Activated CD4-positive, CD25-positive, alpha-beta regulatory T cell treated with anti-CD3 and anti-CD28 coated beads, Interleukin-2, amount 50 U/mL, for 24 hours (primary cell): ENCODE results near the gene PLCH2.
"Not testable (repeated sequence)": the region's sequence is repeated elsewhere in the genome, so short reads cannot be mapped to it uniquely, and the experiment has no call there.

Experiments used
- ATAC-seq, 2 donors: fragments of 150-1000 bp; cut with Tn5 transposase; one replicate each; pipeline ENCODE4 v1.10.0; 2021; ENCODE audit warnings: mild to moderate bottlenecking in 1 of 2, moderate library complexity in 1 of 2

Gene PLCH2

GRCh38 chr1:2441746-2442145, 34.3 kb upstream of the PLCH2 start:
- ATAC-seq, result no peak

GRCh38 chr1:2442661-2443060, 33.4 kb upstream of the PLCH2 start:
- no peak for ATAC-seq

- ATAC-seq, result peak in 1 of 2 donors; percentile 30
Measured at GRCh38 chr1:2443277-2444137, 32.6 kb upstream of the PLCH2 start.

- ATAC-seq, result no peak
Measured at GRCh38 chr1:2444138-2444591, 31.9 kb upstream of the PLCH2 start.

GRCh38 chr1:2445162-2445822, 30.8 kb upstream of the PLCH2 start:
- no peak for ATAC-seq

DNA sequence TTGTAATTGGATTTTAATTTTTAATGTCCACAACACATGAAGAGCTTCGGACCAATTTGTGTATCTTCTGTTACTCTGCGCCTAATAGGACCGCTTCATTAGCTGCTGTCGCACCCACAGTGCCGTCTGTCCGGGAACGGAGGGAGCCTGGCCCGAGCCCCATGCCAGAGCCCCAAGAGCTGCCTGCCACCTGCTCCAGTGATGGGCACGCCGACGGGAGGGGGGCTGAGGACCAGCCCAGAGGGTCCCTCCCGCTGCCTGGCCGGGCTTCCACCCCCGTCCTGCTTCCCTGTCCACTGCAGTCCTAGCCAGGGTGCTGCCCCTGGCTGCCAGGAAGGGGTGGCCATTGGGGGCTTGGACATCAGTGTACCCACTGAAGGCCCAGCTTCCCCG, 30.3 kb upstream of the PLCH2 start:
- ATAC-seq, result no peak

GRCh38 chr1:2446394-2446793, 29.7 kb upstream of the PLCH2 start:
- no peak for ATAC-seq

DNA sequence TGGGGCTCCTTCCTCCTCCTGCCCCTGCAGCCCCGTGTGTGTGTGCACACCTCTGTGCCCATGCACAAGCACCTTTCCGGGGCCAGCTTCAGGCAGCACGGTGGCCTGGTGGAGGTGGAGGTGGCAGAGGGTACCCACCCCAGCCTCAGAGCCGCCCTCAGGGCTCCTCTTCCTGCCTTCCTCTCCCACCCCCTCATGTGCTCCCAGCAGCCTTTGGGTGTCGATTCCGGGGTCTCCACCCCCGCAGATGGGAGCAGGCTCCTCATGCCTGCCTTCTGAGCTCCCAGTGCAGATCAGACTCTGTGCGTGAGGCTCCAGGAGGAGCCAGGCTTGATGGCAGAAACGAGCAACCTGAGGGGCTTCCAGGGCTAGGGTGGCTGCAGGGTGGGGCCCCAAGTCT, 29.2 kb upstream of the PLCH2 start:
- no peak for ATAC-seq

GRCh38 chr1:2447276-2448097, 28.6 kb upstream of the PLCH2 start:
- no peak for ATAC-seq

- no peak for ATAC-seq
Measured at GRCh38 chr1:2448098-2448445, 28.0 kb upstream of the PLCH2 start.

- no peak for ATAC-seq
Measured at GRCh38 chr1:2449636-2450454, 26.2 kb upstream of the PLCH2 start.

DNA sequence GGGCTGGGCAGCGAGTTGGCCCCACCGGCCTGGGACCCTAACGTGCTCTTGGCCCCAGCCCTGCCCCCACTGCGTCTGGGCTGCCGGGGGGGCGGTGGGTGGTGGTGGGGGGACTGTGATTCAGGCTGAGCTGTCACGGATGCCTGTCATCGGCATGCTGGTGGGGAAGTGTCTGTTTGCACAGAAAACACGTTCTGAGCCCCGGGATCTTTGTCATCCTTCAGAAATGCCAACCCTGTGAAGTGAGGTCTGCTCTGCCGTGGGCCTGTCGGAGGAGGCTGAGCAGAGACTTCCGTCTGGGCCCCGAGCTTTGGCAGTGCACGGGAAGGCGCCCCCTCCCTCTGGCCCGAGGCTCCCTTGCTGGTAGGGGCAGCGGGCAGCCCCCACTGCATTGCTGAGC, 24.3 kb upstream of the PLCH2 start:
- ATAC-seq, result no peak

- ATAC-seq, result no peak
Measured at GRCh38 chr1:2452201-2452931, 23.7 kb upstream of the PLCH2 start.

DNA sequence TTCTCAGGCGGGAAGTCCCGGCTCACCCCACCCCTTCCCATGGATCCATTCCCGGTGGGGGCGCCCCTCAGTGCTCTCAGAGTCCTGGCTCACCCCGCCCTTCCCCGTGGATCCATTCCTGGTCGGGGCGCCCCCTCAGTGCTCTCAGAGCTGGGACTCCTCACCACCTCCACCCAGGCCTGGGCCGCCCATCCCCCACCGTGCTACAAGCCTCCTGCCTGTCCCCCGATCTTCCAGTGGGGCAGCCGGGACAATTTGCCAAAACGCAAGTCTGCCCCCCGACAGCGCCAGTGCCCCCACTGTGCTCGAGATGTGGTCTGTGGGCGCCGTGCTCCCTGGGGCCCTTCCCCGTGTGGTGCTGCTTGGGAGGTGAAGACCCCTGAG, 23.2 kb upstream of the PLCH2 start:
- no peak for ATAC-seq

DNA sequence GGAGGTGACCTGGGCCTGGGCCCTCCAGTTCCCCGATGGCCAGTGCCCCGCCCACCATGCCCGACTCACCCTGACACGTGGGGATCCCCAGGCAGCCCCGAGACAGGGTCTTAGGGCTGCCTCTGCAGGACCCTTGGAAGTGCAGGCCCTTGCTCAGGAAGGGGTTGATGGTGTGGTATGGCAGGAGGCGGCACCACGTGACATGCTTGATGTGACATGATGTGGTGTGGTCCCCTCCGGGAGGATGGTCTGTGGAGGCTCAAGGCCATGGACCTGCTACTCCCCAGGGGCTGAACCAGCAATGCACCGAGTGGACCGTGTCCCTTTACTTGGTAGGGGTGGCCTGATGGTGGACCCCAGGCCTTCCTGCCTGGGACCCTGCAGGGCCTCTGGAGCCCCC, 21.9 kb upstream of the PLCH2 start:
- ATAC-seq, result no peak

DNA sequence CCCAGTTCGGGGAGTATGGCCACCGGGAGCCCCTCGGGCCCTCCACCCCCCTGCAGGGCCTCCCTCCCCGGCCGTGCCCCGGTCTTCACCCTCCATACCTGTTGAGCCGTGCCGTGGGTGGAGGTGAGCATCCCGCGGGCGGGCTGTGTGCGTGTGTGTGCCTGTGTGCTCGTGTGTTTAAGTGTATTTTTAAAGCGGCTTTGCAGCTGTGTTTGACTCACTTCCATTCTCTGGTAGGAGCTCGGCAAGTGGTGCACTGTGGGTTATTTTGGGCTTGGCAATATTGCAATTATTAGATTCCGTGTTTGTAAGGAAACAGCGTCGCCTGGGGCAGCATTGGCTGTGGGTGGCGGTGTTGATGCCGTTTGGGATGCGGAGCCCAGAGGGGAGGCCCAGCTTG, 20.3 kb upstream of the PLCH2 start:
- ATAC-seq, result no peak

- ATAC-seq, result no peak
Measured at GRCh38 chr1:2457444-2457843, 18.6 kb upstream of the PLCH2 start.

DNA sequence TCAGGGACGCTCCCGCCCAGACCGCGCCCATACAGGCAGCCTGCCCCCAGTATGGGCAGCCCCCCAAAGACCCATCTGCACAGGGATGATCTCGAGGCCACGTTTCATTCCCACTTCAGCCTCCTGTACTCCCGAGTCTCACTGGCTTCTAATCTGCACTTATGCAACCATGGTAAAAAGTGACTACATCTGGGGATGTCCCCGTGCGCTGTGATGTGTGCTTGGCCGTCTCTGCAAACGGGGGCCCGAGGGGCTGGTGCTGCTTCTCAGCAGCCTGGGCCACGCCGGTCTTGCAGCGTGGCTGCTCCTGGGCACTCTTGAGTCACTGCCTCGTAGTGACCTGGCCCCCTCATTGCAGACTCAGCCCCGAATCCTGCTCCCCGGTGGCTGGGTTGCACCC, 17.4 kb upstream of the PLCH2 start:
- no peak for ATAC-seq

GRCh38 chr1:2459102-2459753, 16.9 kb upstream of the PLCH2 start:
- not testable (repeated sequence) for ATAC-seq

DNA sequence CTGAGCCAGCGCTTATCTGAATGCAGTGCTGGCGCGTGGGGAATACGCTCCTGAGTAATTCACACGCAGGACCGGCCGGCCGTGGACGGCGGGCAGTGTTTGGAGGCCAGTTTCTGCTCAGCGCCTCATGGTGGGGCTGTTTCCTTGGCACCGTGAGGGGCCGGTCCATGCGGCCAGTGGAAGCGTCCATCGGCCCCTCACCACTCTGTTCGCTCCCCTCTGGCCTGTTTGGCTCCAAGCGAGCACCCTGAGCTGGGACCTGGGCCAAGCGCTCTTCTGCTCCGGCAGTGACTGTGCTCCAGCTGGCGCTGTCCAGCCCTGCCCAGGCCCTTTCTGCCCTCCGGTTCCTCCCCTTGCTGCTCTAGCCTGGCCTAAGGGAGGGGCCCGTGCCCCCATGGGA, 16.3 kb upstream of the PLCH2 start:
- no peak for ATAC-seq

- no peak for ATAC-seq
Measured at GRCh38 chr1:2460203-2460602, 15.9 kb upstream of the PLCH2 start.
